SU-DHL-6 (cell line): Measurements from ENCODE around the gene APPL1.
"Not testable (repeated sequence)": the region's sequence is repeated elsewhere in the genome, so short reads cannot be mapped to it uniquely, and the experiment has no call there.

Source experiments
- H2AFZ ChIP-seq: fragments of 200-600 bp; sonication (generic); 2 replicates; pipeline ENCODE4 v1.6.1; 2014; ENCODE audit warnings: low read depth, mild to moderate bottlenecking, moderate library complexity, mixed read lengths, antibody characterized with exemption, low read length; ENCODE audit not compliant: severe bottlenecking
- H3F3A ChIP-seq: fragments of 200-600 bp; shearing (Covaris generic); 2 replicates; pipeline ENCODE4 v1.6.0; 2016; ENCODE audit warnings: antibody characterized with exemption, mild to moderate bottlenecking; ENCODE audit not compliant: insufficient read depth
- H3K27ac ChIP-seq: fragments of 200-600 bp; sonication (generic); 2 replicates; pipeline ENCODE4 v1.5.1; 2016; ENCODE audit warnings: low read depth, mild to moderate bottlenecking, low read length, moderate library complexity, mixed read lengths
- H3K27me3 ChIP-seq: fragments of 200-600 bp; sonication (generic), shearing (Covaris generic); 2 replicates; pipeline ENCODE4 v1.6.0; 2014; ENCODE audit warnings: mild to moderate bottlenecking, low read length
- H3K36me3 ChIP-seq: fragments of 200-600 bp; sonication (generic); 2 replicates; pipeline ENCODE4 v1.6.1; 2014; ENCODE audit warnings: mild to moderate bottlenecking, low read length, mixed read lengths
- H3K4me2 ChIP-seq: fragments of 300-600, 200-600 bp; shearing (Covaris generic), sonication (generic); 2 replicates; pipeline ENCODE4 v1.6.0; 2014; ENCODE audit warnings: low read length, low read depth, mild to moderate bottlenecking; ENCODE audit not compliant: poor library complexity, severe bottlenecking
- H3K4me3 ChIP-seq: fragments of 200-600 bp; sonication (generic); 2 replicates; pipeline ENCODE4 v1.5.1; 2014; ENCODE audit warnings: antibody characterized with exemption, low read length, mild to moderate bottlenecking, mixed read lengths; ENCODE audit not compliant: insufficient read depth, poor library complexity, severe bottlenecking
- H3K79me2 ChIP-seq: fragments of 200-600 bp; sonication (generic); 2 replicates; pipeline ENCODE4 v1.6.1; 2014; ENCODE audit warnings: mild to moderate bottlenecking, low read length, moderate library complexity; ENCODE audit not compliant: insufficient read depth
- H3K9ac ChIP-seq: fragments of 200-600 bp; sonication (generic); 2 replicates; pipeline ENCODE4 v1.7.0; 2014; ENCODE audit warnings: mild to moderate bottlenecking, low read length
- H3K9me2 ChIP-seq: fragments of 200-600 bp; sonication (generic); replicated peaks from 2 replicates; pipeline ENCODE4 v1.6.1; 2014; ENCODE audit warnings: low read length; ENCODE audit not compliant: insufficient read depth
- H3K9me3 ChIP-seq: fragments of 200-600 bp; sonication (generic); 2 replicates; pipeline ENCODE4 v1.6.1; 2014; ENCODE audit warnings: low read length, mixed read lengths; ENCODE audit not compliant: insufficient read depth
- H4K20me1 ChIP-seq: fragments of 200-600 bp; sonication (generic); 2 replicates; pipeline ENCODE4 v1.6.1; 2014; ENCODE audit warnings: low read depth, mild to moderate bottlenecking, antibody characterized with exemption, low read length, moderate library complexity, mixed read lengths
- EZH2phosphoT487 ChIP-seq: fragments of 200-600 bp; sonication (generic), shearing (Covaris generic); conservative IDR thresholded peaks from 2 replicates; pipeline ENCODE4 v1.6.1; 2018; ENCODE audit warnings: mild to moderate bottlenecking, antibody characterized with exemption, low read length, moderate library complexity, mixed read lengths
- TF ChIP-seq, protein P1 (sequence below): fragments of 200-600 bp; sonication (generic); IDR thresholded peaks from one replicate; pipeline ENCODE4 v1.5.1; 2017; ENCODE audit warnings: antibody characterized with exemption, mild to moderate bottlenecking, low read length, moderate library complexity; ENCODE audit not compliant: insufficient read depth, poor library complexity, severe bottlenecking

Gene APPL1

DNA sequence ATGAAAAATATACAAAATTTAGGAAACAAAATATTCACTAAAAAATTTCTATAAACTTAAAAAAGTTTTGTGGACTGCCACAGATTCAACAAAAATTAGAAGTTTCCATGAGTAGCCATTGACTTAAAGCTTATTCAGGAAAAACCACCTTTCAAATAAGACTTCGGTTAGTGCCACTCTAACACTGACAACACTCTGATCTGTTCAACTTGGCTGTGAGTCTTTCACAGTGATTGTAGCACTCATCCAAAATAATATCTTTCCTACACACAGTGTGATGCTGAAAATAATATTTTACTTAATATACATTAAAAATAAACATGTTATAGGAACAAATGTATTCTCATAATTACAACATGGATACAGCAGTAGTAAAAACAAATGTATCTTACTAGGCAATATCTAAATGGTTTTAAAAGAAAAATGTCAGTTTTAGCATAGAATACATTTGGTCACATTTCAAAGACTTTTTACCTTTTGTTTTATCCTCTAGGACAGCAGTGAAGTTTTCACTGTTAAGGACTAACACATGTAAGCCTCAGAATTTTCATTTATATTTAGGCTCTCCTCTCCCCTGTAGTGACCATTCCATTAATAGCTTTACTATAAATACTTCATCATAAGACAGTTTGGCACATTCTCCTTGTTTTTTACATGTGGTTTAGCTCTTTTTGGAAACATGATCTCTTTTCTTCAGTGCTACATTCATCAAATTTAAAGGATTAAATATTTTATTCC lies 64.8 kb downstream of the APPL1 start, which contains the start of gene ASB14:
ASB14 (minus strand) TSS at position 527 of the 738 bp plus-strand sequence. CDS start 652 bp downstream, outside the sequence.
- H3K27me3 ChIP-seq, result no peaks in the 10 kb centered on the region
- H3F3A ChIP-seq, result no peaks in the 10 kb centered on the region
- H3K79me2 ChIP-seq, result no peaks in the 10 kb centered on the region
- H3K9me2 ChIP-seq, result no peaks in the 10 kb centered on the region
- H3K9ac ChIP-seq, result no peak within 1 kb of the TSS
- no peak within 1 kb of the TSS for H2AFZ ChIP-seq
- no peak within 1 kb of the TSS for H3K27ac ChIP-seq
- no peak within 1 kb of the TSS for H3K4me2 ChIP-seq
- H3K9me3 ChIP-seq, result no peaks in the 10 kb centered on the region
- H3K4me3 ChIP-seq, result no peak within 1 kb of the TSS
- no peaks in the 10 kb centered on the region for H3K36me3 ChIP-seq
- H4K20me1 ChIP-seq, result no peaks in the 10 kb centered on the region
- TF ChIP-seq EZH2phosphoT487, result no peak
- TF ChIP-seq, protein P1, sequence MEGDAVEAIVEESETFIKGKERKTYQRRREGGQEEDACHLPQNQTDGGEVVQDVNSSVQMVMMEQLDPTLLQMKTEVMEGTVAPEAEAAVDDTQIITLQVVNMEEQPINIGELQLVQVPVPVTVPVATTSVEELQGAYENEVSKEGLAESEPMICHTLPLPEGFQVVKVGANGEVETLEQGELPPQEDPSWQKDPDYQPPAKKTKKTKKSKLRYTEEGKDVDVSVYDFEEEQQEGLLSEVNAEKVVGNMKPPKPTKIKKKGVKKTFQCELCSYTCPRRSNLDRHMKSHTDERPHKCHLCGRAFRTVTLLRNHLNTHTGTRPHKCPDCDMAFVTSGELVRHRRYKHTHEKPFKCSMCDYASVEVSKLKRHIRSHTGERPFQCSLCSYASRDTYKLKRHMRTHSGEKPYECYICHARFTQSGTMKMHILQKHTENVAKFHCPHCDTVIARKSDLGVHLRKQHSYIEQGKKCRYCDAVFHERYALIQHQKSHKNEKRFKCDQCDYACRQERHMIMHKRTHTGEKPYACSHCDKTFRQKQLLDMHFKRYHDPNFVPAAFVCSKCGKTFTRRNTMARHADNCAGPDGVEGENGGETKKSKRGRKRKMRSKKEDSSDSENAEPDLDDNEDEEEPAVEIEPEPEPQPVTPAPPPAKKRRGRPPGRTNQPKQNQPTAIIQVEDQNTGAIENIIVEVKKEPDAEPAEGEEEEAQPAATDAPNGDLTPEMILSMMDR, result no peak

DNA sequence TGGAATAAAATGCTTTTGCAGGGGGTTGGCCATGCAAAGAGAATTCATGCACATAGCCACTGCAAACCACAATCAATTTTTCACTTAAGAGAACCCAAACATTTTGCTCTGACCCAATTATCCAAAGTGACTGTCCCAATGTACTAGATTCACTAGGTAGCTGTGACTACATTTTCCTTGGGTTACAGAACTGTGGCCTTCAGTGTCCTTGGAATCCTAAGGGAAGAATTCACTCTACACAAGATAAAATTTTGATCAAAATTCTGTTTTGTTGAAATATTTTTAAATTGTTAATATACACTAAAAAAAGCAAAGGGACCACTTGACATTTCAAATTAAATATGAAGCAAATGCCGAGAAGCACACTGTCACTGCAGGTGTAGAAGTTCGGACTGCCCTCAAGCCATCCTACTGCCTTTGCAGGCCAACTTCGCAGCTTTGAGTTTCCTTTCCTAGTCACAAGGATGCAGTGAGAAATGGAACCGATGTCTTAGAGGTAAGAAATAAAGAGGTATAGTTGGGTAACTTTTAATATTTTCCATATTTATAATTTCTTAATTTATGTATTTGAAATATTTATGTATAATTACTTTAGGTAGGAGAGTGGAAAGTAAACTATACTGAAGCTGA lies 65.5 kb downstream of the APPL1 start:
- no peaks in the 10 kb centered on the region for H3F3A ChIP-seq
- no peaks in the 10 kb centered on the region for H3K36me3 ChIP-seq
- no peaks in the 10 kb centered on the region for H3K9me2 ChIP-seq
- H3K27ac ChIP-seq, result no peak overlapping the region
- H3K9me3 ChIP-seq, result no peaks in the 10 kb centered on the region
- no peak overlapping the region for H3K4me3 ChIP-seq
- no peak overlapping the region for H2AFZ ChIP-seq
- no peak overlapping the region for H3K9ac ChIP-seq
- H3K4me2 ChIP-seq, result no peak overlapping the region
- TF ChIP-seq, protein P1, result no peak
- no peak for TF ChIP-seq EZH2phosphoT487
- H3K79me2 ChIP-seq, result no peaks in the 10 kb centered on the region
- H3K27me3 ChIP-seq, result no peaks in the 10 kb centered on the region
- no peaks in the 10 kb centered on the region for H4K20me1 ChIP-seq

DNA sequence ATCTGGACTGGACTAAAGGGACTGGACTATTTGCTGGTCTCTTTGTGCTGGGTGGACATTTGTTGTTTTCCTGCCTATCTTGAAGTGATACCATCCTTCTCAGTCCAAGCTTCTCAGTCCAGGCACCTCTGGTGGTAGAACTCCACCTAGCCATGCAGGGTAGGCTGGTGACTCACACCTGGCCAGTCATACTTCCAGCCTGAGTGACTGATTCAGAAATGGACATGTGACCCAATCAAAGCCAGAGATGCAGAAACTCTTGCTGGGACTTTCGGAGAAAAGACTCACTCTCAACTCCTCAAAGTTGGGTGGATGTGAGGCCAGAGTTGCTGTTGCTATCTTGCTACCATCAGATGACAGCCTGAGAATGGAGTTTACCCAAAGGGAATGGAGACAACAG lies 70.5 kb downstream of the APPL1 start:
- H3K79me2 ChIP-seq, result no peaks in the 10 kb centered on the region
- H3K27ac ChIP-seq, result no peak overlapping the region
- no peaks in the 10 kb centered on the region for H3K36me3 ChIP-seq
- H3K9me3 ChIP-seq, result no peaks in the 10 kb centered on the region
- H3K27me3 ChIP-seq, result no peaks in the 10 kb centered on the region
- no peaks in the 10 kb centered on the region for H4K20me1 ChIP-seq
- TF ChIP-seq, protein P1, result no peak
- no peak for TF ChIP-seq EZH2phosphoT487
- no peak overlapping the region for H3K9ac ChIP-seq
- no peak overlapping the region for H3K4me3 ChIP-seq
- H3K9me2 ChIP-seq, result no peaks in the 10 kb centered on the region
- H2AFZ ChIP-seq, result no peak overlapping the region
- no peaks in the 10 kb centered on the region for H3F3A ChIP-seq
- H3K4me2 ChIP-seq, result no peak overlapping the region

DNA sequence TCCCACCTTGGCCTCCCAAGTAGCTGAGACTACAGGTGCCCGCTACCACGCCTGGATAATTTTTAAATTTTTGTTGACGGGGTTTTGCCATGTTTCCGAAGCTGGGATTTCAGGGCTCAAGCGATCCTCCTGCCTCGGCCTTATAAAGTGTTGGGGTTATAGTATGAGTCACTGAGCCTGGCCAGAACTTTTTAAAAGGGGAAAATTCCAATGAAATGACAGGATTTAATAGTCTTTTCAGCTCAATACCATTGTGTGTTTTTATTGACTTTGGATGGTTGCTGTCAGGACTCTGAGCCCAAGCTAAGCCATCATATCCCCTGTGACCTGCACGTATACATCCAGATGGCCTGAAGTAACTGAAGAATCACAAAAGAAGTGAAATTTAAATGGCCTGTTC lies 76.0 kb downstream of the APPL1 start:
- not testable (repeated sequence) for H3K79me2 ChIP-seq, H4K20me1 ChIP-seq, H2AFZ ChIP-seq, H3K9me2 ChIP-seq, H3K4me2 ChIP-seq, H3K4me3 ChIP-seq, H3K9ac ChIP-seq, H3K9me3 ChIP-seq, H3K27me3 ChIP-seq, H3K27ac ChIP-seq, H3F3A ChIP-seq, H3K36me3 ChIP-seq
